ENCODE data around the gene CDH5.

CDH5 gene

GRCh38 chr16:66419527-66419926 is 53.0 kb downstream of the CDH5 start:
- no peak for DNase-seq

GRCh38 chr16:66420396-66420795 is 53.9 kb downstream of the CDH5 start:
- no peak for DNase-seq

GRCh38 chr16:66421891-66422290 is 55.4 kb downstream of the CDH5 start:
- no peak for DNase-seq

- DNase-seq, result no peak
Measured at GRCh38 chr16:66422366-66422765, 55.9 kb downstream of the CDH5 start.

GRCh38 chr16:66423177-66423576 is 56.7 kb downstream of the CDH5 start:
- DNase-seq, result no peak

GRCh38 chr16:66425651-66426050 is 59.2 kb downstream of the CDH5 start:
- no peak for DNase-seq

GRCh38 chr16:66426112-66427035 is 59.9 kb downstream of the CDH5 start:
- no peak for DNase-seq

- no peak for DNase-seq
Measured at GRCh38 chr16:66427036-66427860, 60.8 kb downstream of the CDH5 start, which contains the start of gene BEAN1. Gene BEAN1 (plus strand): TSS chr16:66427295. CDS start chr16:66437677, 10,382 bp downstream.

- DNase-seq, result no peak
Measured at GRCh38 chr16:66427871-66428681, 61.6 kb downstream of the CDH5 start.

GRCh38 chr16:66428682-66429251 is 62.3 kb downstream of the CDH5 start:
- no peak for DNase-seq

GRCh38 chr16:66429290-66429962 is 62.9 kb downstream of the CDH5 start:
- no peak for DNase-seq

GRCh38 chr16:66430214-66430613 is 63.7 kb downstream of the CDH5 start:
- DNase-seq, result no peak

GRCh38 chr16:66431760-66432159 is 65.3 kb downstream of the CDH5 start:
- DNase-seq, result no peak

- DNase-seq, result no peak
Measured at GRCh38 chr16:66432429-66432828, 65.9 kb downstream of the CDH5 start.

- no peak for DNase-seq
Measured at GRCh38 chr16:66434619-66435430, 68.3 kb downstream of the CDH5 start.

GRCh38 chr16:66435896-66436295 is 69.4 kb downstream of the CDH5 start:
- no peak for DNase-seq

- DNase-seq, result no peak
Measured at GRCh38 chr16:66437391-66437945, 71.0 kb downstream of the CDH5 start.

- DNase-seq, result no peak
Measured at GRCh38 chr16:66438536-66438935, 72.0 kb downstream of the CDH5 start.

- DNase-seq, result no peak
Measured at GRCh38 chr16:66439051-66439730, 72.7 kb downstream of the CDH5 start.

GRCh38 chr16:66440271-66440802 is 73.8 kb downstream of the CDH5 start:
- no peak for DNase-seq
